Measurements from ENCODE around the gene RRBP1.

The RRBP1 gene

GRCh38 chr20:17653835-17654648 is 28.0 kb downstream of the RRBP1 start:
- peaks cover 20% of the 10 kb centered on the region for H3K36me3 ChIP-seq (replicated peaks; ENCODE audit: insufficient read depth, low read length)
- no peak overlapping the region for H3K9ac ChIP-seq (ENCODE audit: low read length)
- no peak overlapping the region for H2AFZ ChIP-seq (ENCODE audit: low read length)
- peaks cover 58% of the 10 kb centered on the region for H4K20me1 ChIP-seq (ENCODE audit: insufficient read depth, low read length)
- no peaks in the 10 kb centered on the region for H3K27me3 ChIP-seq (replicated peaks; ENCODE audit: insufficient read depth, low read length)
- no peak overlapping the region for H3K4me2 ChIP-seq (ENCODE audit: low read depth, low read length)
- H3K4me3 ChIP-seq (ENCODE audit: low read length) = no peak overlapping the region
- no peak overlapping the region for H3K27ac ChIP-seq (ENCODE audit: low read length)
- no peaks in the 10 kb centered on the region for H3K4me1 ChIP-seq (ENCODE audit: low read length)
- TF ChIP-seq EZH2 (optimal IDR thresholded peaks at IDR 0.05; ENCODE audit: low read depth, low read length) (no peak), CTCF (IDR thresholded peaks at IDR 0.05; ENCODE audit: low read length) (no peak), EZH2phosphoT487 (IDR thresholded peaks at IDR 0.05; ENCODE audit: low read length) (no peak)
- DNase-seq = no peak
- no peaks in the 10 kb centered on the region; the same call in none of the 2 replicates for H3F3A ChIP-seq (ENCODE audit: insufficient read depth, low read length)
- H3K9me2 ChIP-seq (replicated peaks; ENCODE audit: insufficient read depth, low read length) = no peaks in the 10 kb centered on the region
- H3K79me2 ChIP-seq (ENCODE audit: low read length) = peaks cover 99% of the 10 kb centered on the region
- H3K9me3 ChIP-seq (replicated peaks; ENCODE audit: insufficient read depth, low read length) = no peaks in the 10 kb centered on the region

- TF ChIP-seq EZH2 (optimal IDR thresholded peaks at IDR 0.05; ENCODE audit: low read depth, low read length) (no peak), EZH2phosphoT487 (IDR thresholded peaks at IDR 0.05; ENCODE audit: low read length) (no peak), CTCF (IDR thresholded peaks at IDR 0.05; ENCODE audit: low read length) (no peak)
- Histone ChIP-seq H3K27me3 (replicated peaks; ENCODE audit: insufficient read depth, low read length) (no peaks in the 10 kb centered on the region), H3K27ac (ENCODE audit: low read length) (no peak overlapping the region), H3K79me2 (ENCODE audit: low read length) (peaks cover 99% of the 10 kb centered on the region), H3K36me3 (replicated peaks; ENCODE audit: insufficient read depth, low read length) (peaks cover 12% of the 10 kb centered on the region), H3K9ac (ENCODE audit: low read length) (no peak overlapping the region), H3K4me2 (ENCODE audit: low read depth, low read length) (no peak overlapping the region), H3K9me2 (replicated peaks; ENCODE audit: insufficient read depth, low read length) (no peaks in the 10 kb centered on the region), H3F3A (ENCODE audit: insufficient read depth, low read length) (no peaks in the 10 kb centered on the region; the same call in none of the 2 replicates), H4K20me1 (ENCODE audit: insufficient read depth, low read length) (peaks cover 70% of the 10 kb centered on the region), H3K9me3 (replicated peaks; ENCODE audit: insufficient read depth, low read length) (no peaks in the 10 kb centered on the region), H2AFZ (ENCODE audit: low read length) (no peak overlapping the region), H3K4me1 (ENCODE audit: low read length) (no peaks in the 10 kb centered on the region), H3K4me3 (ENCODE audit: low read length) (no peak overlapping the region)
- no peak for DNase-seq
Observed at GRCh38 chr20:17652411-17652810, 29.6 kb downstream of the RRBP1 start.

- no peaks in the 10 kb centered on the region for H3K9me2 ChIP-seq (replicated peaks; ENCODE audit: insufficient read depth, low read length)
- no peaks in the 10 kb centered on the region for H3K27me3 ChIP-seq (replicated peaks; ENCODE audit: insufficient read depth, low read length)
- peak; percentile 28 for DNase-seq
- H3K9me3 ChIP-seq (replicated peaks; ENCODE audit: insufficient read depth, low read length) = no peaks in the 10 kb centered on the region
- TF ChIP-seq CTCF (IDR thresholded peaks at IDR 0.05; ENCODE audit: low read length) (peak; percentile 23; the same call in 1 of the 2 replicates), EZH2 (optimal IDR thresholded peaks at IDR 0.05; ENCODE audit: low read depth, low read length) (no peak)
- no peak overlapping the region for H3K4me3 ChIP-seq (ENCODE audit: low read length)
- no peak overlapping the region for H3K27ac ChIP-seq (ENCODE audit: low read length)
- H3K9ac ChIP-seq (ENCODE audit: low read length) = no peak overlapping the region
- peaks cover 70% of the 10 kb centered on the region for H4K20me1 ChIP-seq (ENCODE audit: insufficient read depth, low read length)
- H3K4me1 ChIP-seq (ENCODE audit: low read length) = no peaks in the 10 kb centered on the region
- no peaks in the 10 kb centered on the region; the same call in none of the 2 replicates for H3F3A ChIP-seq (ENCODE audit: insufficient read depth, low read length)
- no peak overlapping the region for H2AFZ ChIP-seq (ENCODE audit: low read length)
- peaks cover 12% of the 10 kb centered on the region for H3K36me3 ChIP-seq (replicated peaks; ENCODE audit: insufficient read depth, low read length)
- no peak overlapping the region for H3K4me2 ChIP-seq (ENCODE audit: low read depth, low read length)
- H3K79me2 ChIP-seq (ENCODE audit: low read length) = peaks cover 99% of the 10 kb centered on the region
Observed at GRCh38 chr20:17651760-17652388, 30.2 kb downstream of the RRBP1 start.
